ENCODE results near the gene NYNRIN.
"Not testable (repeated sequence)": the region's sequence is repeated elsewhere in the genome, so short reads cannot be mapped to it uniquely, and the experiment has no call there.

Gene NYNRIN

GRCh38 chr14:24398653-24399446, at the start of gene NYNRIN:
Gene NYNRIN, plus strand, starts transcription at chr14:24399003. Its CDS starts 244 bp downstream, at chr14:24399247.
- no peaks in the 10 kb centered on the region for H3K36me3 Mint-ChIP-seq
- peak within 1 kb of the TSS; percentile 40 for H3K27ac Mint-ChIP-seq
- H3K9me3 Mint-ChIP-seq: no peaks in the 10 kb centered on the region
- H3K4me3 Mint-ChIP-seq: peak within 1 kb of the TSS; percentile 68
- H3K4me1 Mint-ChIP-seq: peaks cover 11% of the 10 kb centered on the region
- DNase-seq (ENCODE audit: low spot score in 2 of 2): no peak
- ATAC-seq: peak; percentile 70

- Mint-ChIP-seq H3K36me3 (no peaks in the 10 kb centered on the region), H3K4me1 (peaks cover 10% of the 10 kb centered on the region), H3K4me3 (no peak overlapping the region), H3K9me3 (no peaks in the 10 kb centered on the region), H3K27ac (no peak overlapping the region)
- ATAC-seq: no peak
- no peak for DNase-seq (ENCODE audit: low spot score in 2 of 2)
These were observed 49.1 kb upstream of the NYNRIN start for GRCh38 chr14:24349742-24350141.

GRCh38 chr14:24351517-24351916, 47.3 kb upstream of the NYNRIN start:
- DNase-seq (ENCODE audit: low spot score in 2 of 2) (no peak), ATAC-seq (no peak)
- H3K27ac Mint-ChIP-seq: no peak overlapping the region
- H3K36me3 Mint-ChIP-seq: no peaks in the 10 kb centered on the region
- H3K9me3 Mint-ChIP-seq: no peaks in the 10 kb centered on the region
- no peak overlapping the region for H3K4me3 Mint-ChIP-seq
- peaks cover 10% of the 10 kb centered on the region for H3K4me1 Mint-ChIP-seq

- H3K9me3 Mint-ChIP-seq: no peaks in the 10 kb centered on the region
- DNase-seq (ENCODE audit: low spot score in 2 of 2): no peak
These were observed 45.0 kb upstream of the NYNRIN start for GRCh38 chr14:24353559-24354481.

GRCh38 chr14:24354482-24354825, 44.3 kb upstream of the NYNRIN start:
- H3K27ac Mint-ChIP-seq; DNase-seq (ENCODE audit: low spot score in 2 of 2); ATAC-seq; H3K4me1 Mint-ChIP-seq; H3K4me3 Mint-ChIP-seq; H3K9me3 Mint-ChIP-seq; H3K36me3 Mint-ChIP-seq: not testable (repeated sequence)

More at GRCh38 chr14:24353559-24354481, 45.0 kb upstream of the NYNRIN start:
- Mint-ChIP-seq H3K36me3 (no peaks in the 10 kb centered on the region), H3K4me1 (peaks cover 10% of the 10 kb centered on the region), H3K27ac (no peak overlapping the region), H3K4me3 (no peak overlapping the region)
- peak; percentile 65 for ATAC-seq

GRCh38 chr14:24355009-24355408, 43.8 kb upstream of the NYNRIN start:
- ATAC-seq (no peak), DNase-seq (ENCODE audit: low spot score in 2 of 2) (no peak)
- Mint-ChIP-seq H3K4me3 (no peak overlapping the region), H3K36me3 (no peaks in the 10 kb centered on the region), H3K9me3 (no peaks in the 10 kb centered on the region), H3K4me1 (peaks cover 10% of the 10 kb centered on the region), H3K27ac (no peak overlapping the region)

GRCh38 chr14:24356208-24356607, 42.6 kb upstream of the NYNRIN start:
- ATAC-seq (no peak), DNase-seq (ENCODE audit: low spot score in 2 of 2) (no peak)
- no peaks in the 10 kb centered on the region for H3K9me3 Mint-ChIP-seq
- H3K36me3 Mint-ChIP-seq: no peaks in the 10 kb centered on the region
- peaks cover 10% of the 10 kb centered on the region for H3K4me1 Mint-ChIP-seq
- H3K27ac Mint-ChIP-seq: no peak overlapping the region
- no peak overlapping the region for H3K4me3 Mint-ChIP-seq

- no peaks in the 10 kb centered on the region for H3K4me1 Mint-ChIP-seq
- DNase-seq (ENCODE audit: low spot score in 2 of 2): no peak
- H3K4me3 Mint-ChIP-seq: no peak overlapping the region
- no peaks in the 10 kb centered on the region for H3K36me3 Mint-ChIP-seq
- no peaks in the 10 kb centered on the region for H3K9me3 Mint-ChIP-seq
- ATAC-seq: no peak
- H3K27ac Mint-ChIP-seq: no peak overlapping the region
These were observed 38.5 kb upstream of the NYNRIN start for GRCh38 chr14:24360281-24360680.

GRCh38 chr14:24361326-24361725, 37.5 kb upstream of the NYNRIN start:
- Mint-ChIP-seq H3K27ac (no peak overlapping the region), H3K4me1 (peaks cover 9% of the 10 kb centered on the region), H3K4me3 (no peak overlapping the region), H3K9me3 (no peaks in the 10 kb centered on the region), H3K36me3 (no peaks in the 10 kb centered on the region)
- no peak for ATAC-seq
- DNase-seq (ENCODE audit: low spot score in 2 of 2): no peak

- Mint-ChIP-seq H3K27ac (no peak overlapping the region), H3K36me3 (no peaks in the 10 kb centered on the region), H3K9me3 (no peaks in the 10 kb centered on the region), H3K4me3 (no peak overlapping the region), H3K4me1 (peaks cover 18% of the 10 kb centered on the region)
- no peak for DNase-seq (ENCODE audit: low spot score in 2 of 2)
- ATAC-seq: no peak
These were observed 36.4 kb upstream of the NYNRIN start for GRCh38 chr14:24362241-24362960.

- Mint-ChIP-seq H3K4me3 (no peak overlapping the region), H3K36me3 (no peaks in the 10 kb centered on the region), H3K27ac (no peak overlapping the region), H3K9me3 (no peaks in the 10 kb centered on the region), H3K4me1 (peaks cover 23% of the 10 kb centered on the region)
- ATAC-seq: no peak
- no peak for DNase-seq (ENCODE audit: low spot score in 2 of 2)
These were observed 35.4 kb upstream of the NYNRIN start for GRCh38 chr14:24363401-24363800.

- H3K4me1 Mint-ChIP-seq: peaks cover 29% of the 10 kb centered on the region
- no peaks in the 10 kb centered on the region for H3K9me3 Mint-ChIP-seq
- no peaks in the 10 kb centered on the region for H3K36me3 Mint-ChIP-seq
- DNase-seq (ENCODE audit: low spot score in 2 of 2) (no peak), ATAC-seq (no peak)
- no peak overlapping the region for H3K27ac Mint-ChIP-seq
- H3K4me3 Mint-ChIP-seq: no peak overlapping the region
These were observed 34.0 kb upstream of the NYNRIN start for GRCh38 chr14:24364841-24365240.

- H3K4me3 Mint-ChIP-seq: peak overlapping the region; percentile 67
- ATAC-seq (peak; percentile 79), DNase-seq (ENCODE audit: low spot score in 2 of 2) (peak; percentile 29 to 81)
- peaks cover 29% of the 10 kb centered on the region for H3K4me1 Mint-ChIP-seq
- H3K9me3 Mint-ChIP-seq: no peaks in the 10 kb centered on the region
- no peaks in the 10 kb centered on the region for H3K36me3 Mint-ChIP-seq
- peak overlapping the region; percentile 75 for H3K27ac Mint-ChIP-seq
These were observed 33.0 kb upstream of the NYNRIN start for GRCh38 chr14:24365600-24366412.

GRCh38 chr14:24366413-24366720, 32.4 kb upstream of the NYNRIN start:
- H3K9me3 Mint-ChIP-seq: no peaks in the 10 kb centered on the region
- peak overlapping the region; percentile 75 for H3K27ac Mint-ChIP-seq
- no peak for ATAC-seq
- no peak for DNase-seq (ENCODE audit: low spot score in 2 of 2)
- H3K4me1 Mint-ChIP-seq: peaks cover 29% of the 10 kb centered on the region
- no peaks in the 10 kb centered on the region for H3K36me3 Mint-ChIP-seq
- H3K4me3 Mint-ChIP-seq: peak overlapping the region; percentile 67

Measured in stimulated activated effector memory CD8-positive, alpha-beta T cell treated with anti-CD3 and anti-CD28 coated beads, Interleukin-12 subunit alpha, Interleukin-12 subunit beta, amount 100 ng/mL, for 72 hours (primary cell).